B cell (primary cell): ENCODE data around the gene SLC19A1. TPM values are rescaled to one million over a fixed set of nuclear protein-coding genes. Genes with fewer than 3 reads are reported as not detected.

ENCODE experiments used
- ATAC-seq: fragments of 200-7000 bp; cut with Tn5 transposase; one replicate; pipeline ENCODE4 v1.10.0; 2021; ENCODE audit warnings: low read depth, mild to moderate bottlenecking, moderate number of reproducible peaks, moderate library complexity
- CTCF ChIA-PET: fragments of 350-600 bp; sonication (Branson Sonifier 250); formaldehyde crosslinking; loops from one replicate; lab custom pipeline; 2021; ENCODE audit warnings: antibody characterized with exemption, inconsistent platforms; lab: Charles Lee
- POLR2A ChIA-PET: fragments of 350-600 bp; sonication (Branson Sonifier 250); formaldehyde crosslinking; loops from one replicate; lab custom pipeline; 2021; ENCODE audit warnings: antibody characterized with exemption; lab: Charles Lee
- DNase-seq: peaks from one replicate; pipeline ENCODE4 v3.0.0; 2013
- H2AFZ ChIP-seq: 2 replicates; pipeline ENCODE4 v1.6.1; 2012; ENCODE audit warnings: mild to moderate bottlenecking, low read depth, low read length; ENCODE audit not compliant: insufficient read depth, poor library complexity, severe bottlenecking
- H3K27ac ChIP-seq, 2 donors: 1 replicate in 1 of 2; 2 replicates in 1 of 2; pipeline ENCODE4 v1.5.1; 2012 to 2013; ENCODE audit warnings: low read length in 2 of 2, mild to moderate bottlenecking in 2 of 2, moderate library complexity in 1 of 2
- H3K27me3 ChIP-seq, 4 experiments: fragments of 200-600 bp in 1 of 4; sonication (generic) in 1 of 4; replicated peaks in 1 of 4; 1 replicate in 2 of 4; 2 replicates in 2 of 4; pipeline versions ENCODE4 v1.6.1 to v1.7.0; 2013 to 2016; ENCODE audit warnings: low read length in 3 of 4, mild to moderate bottlenecking in 2 of 4, mixed read lengths in 1 of 4, moderate library complexity in 1 of 4; ENCODE audit not compliant: insufficient read depth in 4 of 4, control insufficient read depth in 3 of 4; ENCODE audit errors: control extremely low read depth in 1 of 4
- H3K36me3 ChIP-seq, 2 experiments: replicated peaks in 1 of 2; 1 replicate in 1 of 2; 2 replicates in 1 of 2; pipeline versions ENCODE4 v1.6.1 to v1.7.1; 2013; ENCODE audit warnings: low read length in 1 of 2; ENCODE audit not compliant: insufficient read depth in 2 of 2, control insufficient read depth in 1 of 2; ENCODE audit errors: control extremely low read depth in 1 of 2, extremely low read depth in 1 of 2
- H3K4me1 ChIP-seq, 2 donors: fragments of 200-600 bp in 1 of 2; sonication (generic) in 1 of 2; 1 replicate in 1 of 2; 2 replicates in 1 of 2; pipeline versions ENCODE4 v1.5.1 to v1.6.1; 2013 to 2017; ENCODE audit warnings: low read length in 2 of 2; ENCODE audit not compliant: control insufficient read depth in 2 of 2, insufficient read depth in 2 of 2
- H3K4me2 ChIP-seq: replicated peaks from 2 replicates; pipeline ENCODE3; 2012; ENCODE audit warnings: mild to moderate bottlenecking, low read depth, low read length; ENCODE audit not compliant: poor library complexity, severe bottlenecking
- H3K4me3 ChIP-seq, 5 experiments: fragments of 200-600 bp in 1 of 5; sonication (generic) in 1 of 5; 1 replicate in 3 of 5; 2 replicates in 2 of 5; pipeline versions ENCODE4 v1.5.1 to v1.7.0; 2011 to 2016; ENCODE audit warnings: low read length in 4 of 5, mild to moderate bottlenecking in 4 of 5, low read depth in 2 of 5, control low read depth in 1 of 5, moderate library complexity in 1 of 5; ENCODE audit not compliant: insufficient read depth in 1 of 5; ENCODE audit errors: control extremely low read depth in 1 of 5, extremely low read depth in 1 of 5
- H3K79me2 ChIP-seq: fragments of 200-600 bp; sonication (generic); one replicate; pipeline ENCODE4 v1.6.0; 2016; ENCODE audit warnings: low read length; ENCODE audit not compliant: control insufficient read depth, insufficient read depth
- H3K9ac ChIP-seq: fragments of 200-600 bp; sonication (generic); 2 replicates; pipeline ENCODE4 v1.6.1; 2017; ENCODE audit warnings: mild to moderate bottlenecking, low read length, moderate library complexity
- H3K9me3 ChIP-seq, 3 donors: one replicate each; pipeline versions ENCODE4 v1.6.1 to v1.7.1; 2013; ENCODE audit warnings: low read length in 2 of 3; ENCODE audit not compliant: control insufficient read depth in 2 of 3, insufficient read depth in 1 of 3; ENCODE audit errors: control extremely low read depth in 1 of 3
- H4K20me1 ChIP-seq: 2 replicates; pipeline ENCODE4 v1.6.0; 2012; ENCODE audit warnings: mild to moderate bottlenecking, low read length; ENCODE audit not compliant: insufficient read depth, control insufficient read depth, poor library complexity, severe bottlenecking
- H3K27ac Mint-ChIP-seq: one replicate; pipeline ENCODE4 v1.8.0; 2021; ENCODE audit warnings: mixed read lengths
- H3K27me3 Mint-ChIP-seq: one replicate; pipeline ENCODE4 v1.8.0; 2021; ENCODE audit warnings: mixed read lengths
- H3K4me1 Mint-ChIP-seq: one replicate; pipeline ENCODE4 v1.8.0; 2021; ENCODE audit warnings: mixed read lengths
- H3K4me3 Mint-ChIP-seq: one replicate; pipeline ENCODE4 v1.8.0; 2021; ENCODE audit warnings: mixed read lengths
- H3K9me3 Mint-ChIP-seq: one replicate; pipeline ENCODE4 v1.8.0; 2022; ENCODE audit warnings: mixed read lengths; ENCODE audit not compliant: insufficient read depth
- CTCF ChIP-seq: fragments of 200-600 bp; IDR thresholded peaks from one replicate; pipeline ENCODE4 v1.8.0; 2022; ENCODE audit warnings: antibody characterized with exemption, mild to moderate bottlenecking
- EZH2 ChIP-seq: IDR thresholded peaks from 2 replicates; pipeline ENCODE4 v1.6.1; 2012; ENCODE audit warnings: borderline replicate concordance, low read depth, mild to moderate bottlenecking, moderate library complexity, low read length; ENCODE audit not compliant: insufficient read depth, poor library complexity, severe bottlenecking
- WGBS: methylation state at CpG from one replicate; pipeline ENCODE4 v1.1.5; 2013; ENCODE audit warnings: missing lambda C conversion rate; ENCODE audit not compliant: insufficient coverage; 5-methylcytosine and 5-hydroxymethylcytosine counted together
- intact Hi-C: fragments of 100-400 bp; cut with micrococcal nuclease; formaldehyde crosslinking; loops from one replicate; pipeline ENCODE4 v1.10.0; 2022
- polyA plus RNA-seq: library from polyadenylated mRNA; depleted of rRNA; stranded (reverse); fragments of >200 nt; gene quantifications from 2 replicates; pipeline ENCODE4 v1.2.3, GENCODE V29; 2012
- total RNA-seq, 2 donors: library from RNA; stranded (reverse); fragments of 120-200 nt in 1 of 2; gene quantifications; 1 replicate in 1 of 2; 2 replicates in 1 of 2; pipeline versions ENCODE4 v1.2.3 to v1.2.4, GENCODE V29; 2013 to 2022

Gene SLC19A1
- total and polyA plus RNA-seq, 2 donors (not counting 1 experiment from before 2014, with no cell fraction given), result 8.7 to 10.1 TPM

- ATAC-seq (no peak), DNase-seq (no peak)
- no peaks in the 10 kb centered on the region for H4K20me1 ChIP-seq
- CTCF ChIA-PET, result no interaction called here
- Mint-ChIP-seq H3K4me1 (no peaks in the 10 kb centered on the region), H3K4me3 (no peak overlapping the region), H3K27ac (no peak overlapping the region), H3K9me3 (no peaks in the 10 kb centered on the region), H3K27me3 (no peaks in the 10 kb centered on the region)
- TF ChIP-seq EZH2 (no peak), CTCF (no peak)
- H3K4me2 ChIP-seq, result no peak overlapping the region
- H3K4me3 ChIP-seq, result no peak overlapping the region
- 96% methylated on average over 8 of the region's 9 CpGs for WGBS
- intact Hi-C loops, result no loop called here
- no peaks in the 10 kb centered on the region for H3K27me3 ChIP-seq
- no peaks in the 10 kb centered on the region for H3K36me3 ChIP-seq
- no peaks in the 10 kb centered on the region for H3K4me1 ChIP-seq
- POLR2A ChIA-PET, result no interaction called here
- H3K79me2 ChIP-seq, result no peaks in the 10 kb centered on the region
- H3K27ac ChIP-seq, result no peak overlapping the region
- H3K9me3 ChIP-seq, result no peaks in the 10 kb centered on the region
- H2AFZ ChIP-seq, result no peak overlapping the region
- H3K9ac ChIP-seq, result no peak overlapping the region
These were observed 34.7 kb downstream of the SLC19A1 start for GRCh38 chr21:45507523-45507875.

- no peak overlapping the region for H3K27ac Mint-ChIP-seq
- DNase-seq, result no peak
- no peaks in the 10 kb centered on the region for H3K27me3 Mint-ChIP-seq
- Histone ChIP-seq H3K27me3 (no peaks in the 10 kb centered on the region), H3K27ac (no peak overlapping the region), H2AFZ (no peak overlapping the region), H3K79me2 (no peaks in the 10 kb centered on the region), H4K20me1 (no peaks in the 10 kb centered on the region), H3K36me3 (no peaks in the 10 kb centered on the region), H3K4me2 (no peak overlapping the region), H3K9ac (no peak overlapping the region), H3K9me3 (no peaks in the 10 kb centered on the region), H3K4me3 (no peak overlapping the region), H3K4me1 (no peaks in the 10 kb centered on the region)
- ChIA-PET CTCF (no interaction called here), POLR2A (no interaction called here)
- H3K9me3 Mint-ChIP-seq, result no peaks in the 10 kb centered on the region
- TF ChIP-seq CTCF (no peak), EZH2 (no peak)
- no peaks in the 10 kb centered on the region for H3K4me1 Mint-ChIP-seq
- ATAC-seq, result no peak
- intact Hi-C loops, result no loop called here
- H3K4me3 Mint-ChIP-seq, result no peak overlapping the region
- WGBS, result 86% methylated on average over 11 of the region's 13 CpGs
These were observed 35.3 kb downstream of the SLC19A1 start for GRCh38 chr21:45506836-45507522.
